PC-3 (cell line): ENCODE results near the gene PTPRD. TPM values are rescaled to one million over a fixed set of nuclear protein-coding genes. Genes with fewer than 3 reads are reported as not detected.

Source experiments
- ATAC-seq: fragments of 200-7000 bp; cut with Tn5 transposase; 2 replicates; pipeline ENCODE4 v1.9.1; 2020; ENCODE audit warnings: mild to moderate bottlenecking, moderate library complexity
- BruUV-seq: library from RNA; stranded (reverse); fragments of 400-500 nt; replicated peaks from 2 replicates; lab custom pipeline; 2021; lab: Mats Ljungman, UMichigan
- CTCF ChIA-PET: fragments of 300-600 bp; sonication (Branson Sonifier 250); formaldehyde crosslinking; loops from one replicate; lab custom pipeline; 2022; ENCODE audit warnings: antibody characterized with exemption; lab: Charles Lee
- POLR2A ChIA-PET: fragments of 300-600 bp; sonication (Branson Sonifier 250); formaldehyde crosslinking; loops from one replicate; lab custom pipeline; 2022; ENCODE audit warnings: antibody characterized with exemption; ENCODE audit not compliant: unreplicated experiment; lab: Charles Lee
- DNase-seq: peaks from one replicate; pipeline ENCODE4 v3.0.0-alpha.2; 2015
- H2AFZ ChIP-seq: fragments of 300-600 bp; sonication (generic); 2 replicates; pipeline ENCODE4 v1.6.0; 2016; ENCODE audit warnings: antibody characterized with exemption, low read length
- H3F3A ChIP-seq: fragments of 300-600 bp; sonication (generic); one replicate; pipeline ENCODE4 v1.6.0; 2017; ENCODE audit warnings: antibody characterized with exemption, low read length, control low read depth, mild to moderate bottlenecking; ENCODE audit not compliant: unreplicated experiment
- H3K27ac ChIP-seq: fragments of 300-600 bp; sonication (generic); 2 replicates; pipeline ENCODE4 v1.5.1; 2016; ENCODE audit warnings: mild to moderate bottlenecking, low read length
- H3K27me3 ChIP-seq: fragments of 300-600 bp; sonication (generic); 2 replicates; pipeline ENCODE4 v1.6.1; 2016; ENCODE audit warnings: low read length, mixed read lengths
- H3K36me3 ChIP-seq: fragments of 300-600 bp; sonication (generic); 2 replicates; pipeline ENCODE4 v1.6.1; 2016; ENCODE audit warnings: low read depth, mixed run types, low read length, mixed read lengths
- H3K4me1 ChIP-seq: fragments of 300-600 bp; sonication (generic); 2 replicates; pipeline ENCODE4 v1.5.1; 2016; ENCODE audit warnings: low read length; ENCODE audit not compliant: insufficient read depth
- H3K4me2 ChIP-seq: fragments of 300-600 bp; sonication (generic); 2 replicates; pipeline ENCODE4 v1.6.0; 2016; ENCODE audit warnings: low read length
- H3K4me3 ChIP-seq: fragments of 300-600 bp; sonication (generic); 2 replicates; pipeline ENCODE4 v1.5.1; 2016; ENCODE audit warnings: mild to moderate bottlenecking, low read length, mixed read lengths
- H3K79me2 ChIP-seq: fragments of 300-600 bp; sonication (generic); 2 replicates; pipeline ENCODE4 v1.6.1; 2017; ENCODE audit warnings: low read length, mixed read lengths
- H3K9ac ChIP-seq: fragments of 300-600 bp; sonication (generic); 2 replicates; pipeline ENCODE4 v1.6.0; 2016; ENCODE audit warnings: mild to moderate bottlenecking, low read length
- H3K9me2 ChIP-seq: fragments of 300-600 bp; sonication (generic); replicated peaks from 2 replicates; pipeline ENCODE4 v1.6.1; 2016; ENCODE audit warnings: mixed run types, low read length, mixed read lengths
- H3K9me3 ChIP-seq: fragments of 300-600 bp; sonication (generic); 2 replicates; pipeline ENCODE4 v1.6.1; 2016; ENCODE audit warnings: low read length, mixed read lengths
- H4K20me1 ChIP-seq: fragments of 300-600 bp; sonication (generic); 2 replicates; pipeline ENCODE4 v1.6.1; 2016; ENCODE audit warnings: low read length, mixed read lengths
- CTCF ChIP-seq: fragments of 300-600 bp; sonication (generic); conservative IDR thresholded peaks from 2 replicates; pipeline ENCODE4 v1.5.1; 2017; ENCODE audit warnings: antibody characterized with exemption, low read depth, mild to moderate bottlenecking, low read length
- EZH2 ChIP-seq: fragments of 300-600 bp; sonication (generic); IDR thresholded peaks from one replicate; pipeline ENCODE4 v1.6.1; 2017; ENCODE audit warnings: antibody characterized with exemption, mild to moderate bottlenecking, low read length; ENCODE audit not compliant: unreplicated experiment
- EZH2phosphoT487 ChIP-seq: fragments of 300-600 bp; sonication (generic); IDR thresholded peaks from 2 replicates; pipeline ENCODE4 v1.6.1; 2018; ENCODE audit warnings: mild to moderate bottlenecking, antibody characterized with exemption, low read length, borderline replicate concordance
- intact Hi-C: fragments of 100-400 bp; cut with micrococcal nuclease; formaldehyde crosslinking; loops from 2 replicates; pipeline ENCODE4 v1.9.0; 2023
- total RNA-seq: library from RNA; depleted of rRNA; stranded (reverse); fragments of >200 nt; gene quantifications from 2 replicates; pipeline ENCODE4 v1.2.3, GENCODE V29; 2014

The PTPRD gene
- total RNA-seq, 1 experiment from 2014 or later = not detected

GRCh38 chr9:9719373-9720112 is 893.3 kb downstream of the PTPRD start:
- TF ChIP-seq CTCF (no peak), EZH2 (no peak), EZH2phosphoT487 (no peak)
- BruUV-seq = no TSS peak
- H3K27ac ChIP-seq = no peak overlapping the region

GRCh38 chr9:9718691-9719090 is 894.1 kb downstream of the PTPRD start:
- no peaks in the 10 kb centered on the region for H3K79me2 ChIP-seq
- H4K20me1 ChIP-seq = no peaks in the 10 kb centered on the region
- no peak overlapping the region for H3K4me3 ChIP-seq
- ChIA-PET CTCF (no interaction called here), POLR2A (no interaction called here)
- no peaks in the 10 kb centered on the region for H3K36me3 ChIP-seq
- no peak overlapping the region for H3K9ac ChIP-seq
- no peak overlapping the region for H3K4me2 ChIP-seq
- ATAC-seq (no peak), DNase-seq (no peak)
- no peaks in the 10 kb centered on the region for H3K9me2 ChIP-seq
- no peak overlapping the region for H3K27ac ChIP-seq
- no peaks in the 10 kb centered on the region for H3F3A ChIP-seq
- H3K9me3 ChIP-seq = no peaks in the 10 kb centered on the region
- H3K27me3 ChIP-seq = no peaks in the 10 kb centered on the region
- H2AFZ ChIP-seq = no peak overlapping the region
- intact Hi-C loops = no loop called here
- TF ChIP-seq CTCF = no peak
- H3K4me1 ChIP-seq = no peaks in the 10 kb centered on the region
- no TSS peak for BruUV-seq

More at GRCh38 chr9:9719373-9720112, 893.3 kb downstream of the PTPRD start:
- Histone ChIP-seq H2AFZ (no peak overlapping the region), H3K4me1 (no peaks in the 10 kb centered on the region), H3K4me3 (no peak overlapping the region), H4K20me1 (no peaks in the 10 kb centered on the region), H3K9me2 (no peaks in the 10 kb centered on the region), H3K4me2 (no peak overlapping the region), H3K9ac (no peak overlapping the region), H3F3A (no peaks in the 10 kb centered on the region), H3K27me3 (no peaks in the 10 kb centered on the region), H3K79me2 (no peaks in the 10 kb centered on the region), H3K36me3 (no peaks in the 10 kb centered on the region), H3K9me3 (no peaks in the 10 kb centered on the region)
- POLR2A ChIA-PET = no interaction called here
- no peak for ATAC-seq
- DNase-seq = no peak
- CTCF ChIA-PET = no interaction called here
- intact Hi-C loops = no loop called here

GRCh38 chr9:9679433-9679832 is 933.4 kb downstream of the PTPRD start:
- H3K27me3 ChIP-seq = no peaks in the 10 kb centered on the region
- H2AFZ ChIP-seq = no peak overlapping the region
- no peaks in the 10 kb centered on the region for H4K20me1 ChIP-seq
- no peaks in the 10 kb centered on the region for H3K36me3 ChIP-seq
- intact Hi-C loops = no loop called here
- CTCF ChIA-PET = no interaction called here
- no peaks in the 10 kb centered on the region for H3K9me3 ChIP-seq
- no peak overlapping the region for H3K4me3 ChIP-seq
- H3K4me1 ChIP-seq = no peaks in the 10 kb centered on the region
- H3K9ac ChIP-seq = no peak overlapping the region
- H3F3A ChIP-seq = no peaks in the 10 kb centered on the region
- ATAC-seq (no peak), DNase-seq (no peak)
- H3K27ac ChIP-seq = no peak overlapping the region
- no TSS peak for BruUV-seq
- no peaks in the 10 kb centered on the region for H3K9me2 ChIP-seq
- H3K4me2 ChIP-seq = no peak overlapping the region
- POLR2A ChIA-PET = no interaction called here
- no peaks in the 10 kb centered on the region for H3K79me2 ChIP-seq
- TF ChIP-seq EZH2 = no peak
- TF ChIP-seq EZH2phosphoT487 = no peak
- TF ChIP-seq CTCF = no peak
